ENCODE results near the gene PITPNC1. TPM values are rescaled to one million over a fixed set of nuclear protein-coding genes. Genes with fewer than 3 reads are reported as not detected.

PITPNC1 gene
- total RNA-seq, 1 experiment from 2014 or later, result 23.1 TPM

- Histone ChIP-seq H4K20me1 (ENCODE audit: low read length) (no peaks in the 10 kb centered on the region), H3K4me2 (ENCODE audit: low read length) (peak overlapping the region; percentile 68), H3K4me3 (ENCODE audit: low read length) (no peak overlapping the region), H3K27ac (ENCODE audit: low read length) (peak overlapping the region; percentile 74), H3K9me3 (ENCODE audit: low read length) (no peaks in the 10 kb centered on the region), H3K79me2 (ENCODE audit: low read length) (no peaks in the 10 kb centered on the region), H3F3A (ENCODE audit: low read length, unreplicated experiment) (no peaks in the 10 kb centered on the region), H3K9ac (ENCODE audit: low read length) (peak overlapping the region; percentile 17; the same call in 1 of the 2 replicates), H3K9me2 (replicated peaks; ENCODE audit: low read length) (no peaks in the 10 kb centered on the region), H2AFZ (ENCODE audit: low read length) (peak overlapping the region; percentile 56), H3K4me1 (ENCODE audit: insufficient read depth, low read length) (peaks cover 31% of the 10 kb centered on the region), H3K36me3 (ENCODE audit: low read depth, low read length) (no peaks in the 10 kb centered on the region), H3K27me3 (ENCODE audit: low read length) (no peaks in the 10 kb centered on the region)
- TF ChIP-seq, protein P1, sequence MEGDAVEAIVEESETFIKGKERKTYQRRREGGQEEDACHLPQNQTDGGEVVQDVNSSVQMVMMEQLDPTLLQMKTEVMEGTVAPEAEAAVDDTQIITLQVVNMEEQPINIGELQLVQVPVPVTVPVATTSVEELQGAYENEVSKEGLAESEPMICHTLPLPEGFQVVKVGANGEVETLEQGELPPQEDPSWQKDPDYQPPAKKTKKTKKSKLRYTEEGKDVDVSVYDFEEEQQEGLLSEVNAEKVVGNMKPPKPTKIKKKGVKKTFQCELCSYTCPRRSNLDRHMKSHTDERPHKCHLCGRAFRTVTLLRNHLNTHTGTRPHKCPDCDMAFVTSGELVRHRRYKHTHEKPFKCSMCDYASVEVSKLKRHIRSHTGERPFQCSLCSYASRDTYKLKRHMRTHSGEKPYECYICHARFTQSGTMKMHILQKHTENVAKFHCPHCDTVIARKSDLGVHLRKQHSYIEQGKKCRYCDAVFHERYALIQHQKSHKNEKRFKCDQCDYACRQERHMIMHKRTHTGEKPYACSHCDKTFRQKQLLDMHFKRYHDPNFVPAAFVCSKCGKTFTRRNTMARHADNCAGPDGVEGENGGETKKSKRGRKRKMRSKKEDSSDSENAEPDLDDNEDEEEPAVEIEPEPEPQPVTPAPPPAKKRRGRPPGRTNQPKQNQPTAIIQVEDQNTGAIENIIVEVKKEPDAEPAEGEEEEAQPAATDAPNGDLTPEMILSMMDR (conservative IDR thresholded peaks at IDR 0.05; ENCODE audit: low read depth, low read length), result no peak
- no peak for TF ChIP-seq EZH2phosphoT487 (IDR thresholded peaks at IDR 0.05; ENCODE audit: borderline replicate concordance, low read length)
- TF ChIP-seq EZH2 (IDR thresholded peaks at IDR 0.05; ENCODE audit: low read length, unreplicated experiment), result no peak
- intact Hi-C loops (cut with micrococcal nuclease), result no loop called here
- ChIA-PET CTCF (interaction anchor here (0.6 to 1.0 kb wide), 4 partner anchors 9 to 277 kb away, joined by 3 to 5 read pairs (median 3); no protein-coding TSS in a partner anchor), POLR2A (ENCODE audit: unreplicated experiment) (interaction anchor here (0.6 kb wide), 2 partner anchors 194 to 259 kb away, joined by 3 to 6 read pairs; no protein-coding TSS in a partner anchor)
- ATAC-seq, result peak; percentile 91
- peak; percentile 99 for DNase-seq
- no TSS peak for BruUV-seq (replicated peaks)
Observed at GRCh38 chr17:67637901-67638641, 261.0 kb downstream of the PITPNC1 start.

GRCh38 chr17:67638871-67639270, 261.8 kb downstream of the PITPNC1 start:
- BruUV-seq (replicated peaks), result no TSS peak
- no peak overlapping the region for H3K27ac ChIP-seq (ENCODE audit: low read length)
- no peaks in the 10 kb centered on the region for H3K79me2 ChIP-seq (ENCODE audit: low read length)
- H2AFZ ChIP-seq (ENCODE audit: low read length), result no peak overlapping the region
- CTCF ChIA-PET, result interaction anchor here (1.0 kb wide), 1 partner anchor 10 kb away, joined by 3 read pairs; no protein-coding TSS in a partner anchor
- POLR2A ChIA-PET (ENCODE audit: unreplicated experiment), result no interaction called here
- no peaks in the 10 kb centered on the region for H3K27me3 ChIP-seq (ENCODE audit: low read length)
- intact Hi-C loops (cut with micrococcal nuclease), result no loop called here
- TF ChIP-seq, protein P1 (conservative IDR thresholded peaks at IDR 0.05; ENCODE audit: low read depth, low read length), result no peak
- TF ChIP-seq EZH2phosphoT487 (IDR thresholded peaks at IDR 0.05; ENCODE audit: borderline replicate concordance, low read length) (no peak), EZH2 (IDR thresholded peaks at IDR 0.05; ENCODE audit: low read length, unreplicated experiment) (no peak)
- no peaks in the 10 kb centered on the region for H3F3A ChIP-seq (ENCODE audit: low read length, unreplicated experiment)
- no peaks in the 10 kb centered on the region for H4K20me1 ChIP-seq (ENCODE audit: low read length)
- no peaks in the 10 kb centered on the region for H3K9me3 ChIP-seq (ENCODE audit: low read length)
- no peak for ATAC-seq
- no peaks in the 10 kb centered on the region for H3K36me3 ChIP-seq (ENCODE audit: low read depth, low read length)
- H3K4me3 ChIP-seq (ENCODE audit: low read length), result no peak overlapping the region
- no peak overlapping the region for H3K4me2 ChIP-seq (ENCODE audit: low read length)
- H3K9me2 ChIP-seq (replicated peaks; ENCODE audit: low read length), result no peaks in the 10 kb centered on the region
- DNase-seq, result no peak
- H3K4me1 ChIP-seq (ENCODE audit: insufficient read depth, low read length), result peaks cover 31% of the 10 kb centered on the region
- no peak overlapping the region for H3K9ac ChIP-seq (ENCODE audit: low read length)

GRCh38 chr17:67639555-67639954, 262.5 kb downstream of the PITPNC1 start:
- no TSS peak for BruUV-seq (replicated peaks)
- Histone ChIP-seq H3K27me3 (ENCODE audit: low read length) (no peaks in the 10 kb centered on the region), H3K4me3 (ENCODE audit: low read length) (no peak overlapping the region), H3K36me3 (ENCODE audit: low read depth, low read length) (no peaks in the 10 kb centered on the region), H3K4me1 (ENCODE audit: insufficient read depth, low read length) (peaks cover 31% of the 10 kb centered on the region), H3K27ac (ENCODE audit: low read length) (no peak overlapping the region), H4K20me1 (ENCODE audit: low read length) (no peaks in the 10 kb centered on the region), H3F3A (ENCODE audit: low read length, unreplicated experiment) (no peaks in the 10 kb centered on the region), H3K9me2 (replicated peaks; ENCODE audit: low read length) (no peaks in the 10 kb centered on the region), H2AFZ (ENCODE audit: low read length) (no peak overlapping the region), H3K9ac (ENCODE audit: low read length) (no peak overlapping the region), H3K9me3 (ENCODE audit: low read length) (no peaks in the 10 kb centered on the region), H3K79me2 (ENCODE audit: low read length) (no peaks in the 10 kb centered on the region), H3K4me2 (ENCODE audit: low read length) (no peak overlapping the region)
- intact Hi-C loops (cut with micrococcal nuclease), result no loop called here
- TF ChIP-seq EZH2 (IDR thresholded peaks at IDR 0.05; ENCODE audit: low read length, unreplicated experiment) (no peak), EZH2phosphoT487 (IDR thresholded peaks at IDR 0.05; ENCODE audit: borderline replicate concordance, low read length) (no peak)
- TF ChIP-seq, protein P1 (conservative IDR thresholded peaks at IDR 0.05; ENCODE audit: low read depth, low read length), result no peak
- ATAC-seq, result no peak
- no peak for DNase-seq
- ChIA-PET POLR2A (ENCODE audit: unreplicated experiment) (no interaction called here), CTCF (no interaction called here)

Data from PC-3 (cell line).